GM12892 (cell line): Measurements from ENCODE around the gene SATL1.
A peak's percentile ranks its signal among the peaks of the same experiment; 100 is the strongest.
"Not testable (repeated sequence)": the region's sequence is repeated elsewhere in the genome, so short reads cannot be mapped to it uniquely, and the experiment has no call there.

Source experiments
- DNase-seq: peaks from one replicate; pipeline ENCODE4 v3.0.0; 2011; ENCODE audit not compliant: insufficient read length
- FAIRE-seq: peaks from 2 replicates; lab custom pipeline; 2011; peaks lifted over from hg19 to GRCh38; lab: Jason Lieb, UNC
- POLR2A ChIP-seq: IDR thresholded peaks from 2 replicates; pipeline ENCODE4 v1.6.1; 2011; ENCODE audit warnings: low read depth, low read length, control low read depth
- POLR2AphosphoS5 ChIP-seq: IDR thresholded peaks from 2 replicates; pipeline ENCODE4 v1.6.1; 2011; ENCODE audit warnings: low read depth, low read length, control low read depth
- TAF1 ChIP-seq: IDR thresholded peaks from 2 replicates; pipeline ENCODE4 v1.6.1; 2011; ENCODE audit warnings: low read depth, mild to moderate bottlenecking, control low read depth, low read length, borderline replicate concordance

SATL1 gene

GRCh38 chrX:85089321-85089840 lies 154.2 kb downstream of the SATL1 start:
- DNase-seq (no peak), FAIRE-seq (no peak)
- no peak for TF ChIP-seq TAF1
- TF ChIP-seq POLR2A, result no peak
- no peak for TF ChIP-seq POLR2AphosphoS5

- DNase-seq (peak; percentile 8), FAIRE-seq (peak; percentile 87)
- TF ChIP-seq TAF1, result no peak
- no peak for TF ChIP-seq POLR2A
Observed at GRCh38 chrX:85084770-85085393, 158.7 kb downstream of the SATL1 start.

- not testable (repeated sequence) for DNase-seq, FAIRE-seq
Observed at GRCh38 chrX:85077247-85077646, 166.3 kb downstream of the SATL1 start.

GRCh38 chrX:85065512-85066198 lies 177.9 kb downstream of the SATL1 start:
- TF ChIP-seq TAF1, result no peak
- FAIRE-seq, result no peak
- no peak for DNase-seq

GRCh38 chrX:85052636-85053343 lies 190.8 kb downstream of the SATL1 start:
- no peak for FAIRE-seq
- TF ChIP-seq TAF1 (no peak), POLR2A (no peak), POLR2AphosphoS5 (no peak)
- no peak for DNase-seq

- FAIRE-seq (no peak), DNase-seq (no peak)
- TF ChIP-seq TAF1 (no peak), POLR2AphosphoS5 (no peak), POLR2A (no peak)
Observed at GRCh38 chrX:85052205-85052604, 191.4 kb downstream of the SATL1 start.

- DNase-seq, result no peak
- FAIRE-seq, result no peak
- TF ChIP-seq TAF1 (no peak), POLR2A (no peak), POLR2AphosphoS5 (no peak)
Observed at GRCh38 chrX:85051627-85052026, 192.0 kb downstream of the SATL1 start.
